Ammon's horn (tissue), 1 donor: ENCODE results near the gene PEAK3.
A peak's percentile ranks its signal among the peaks of the same experiment; 100 is the strongest.

Experiments used
- DNase-seq: peaks from one replicate; pipeline ENCODE4 v3.0.0-alpha.2; 2016; ENCODE audit warnings: low spot score

Gene PEAK3, protein sequence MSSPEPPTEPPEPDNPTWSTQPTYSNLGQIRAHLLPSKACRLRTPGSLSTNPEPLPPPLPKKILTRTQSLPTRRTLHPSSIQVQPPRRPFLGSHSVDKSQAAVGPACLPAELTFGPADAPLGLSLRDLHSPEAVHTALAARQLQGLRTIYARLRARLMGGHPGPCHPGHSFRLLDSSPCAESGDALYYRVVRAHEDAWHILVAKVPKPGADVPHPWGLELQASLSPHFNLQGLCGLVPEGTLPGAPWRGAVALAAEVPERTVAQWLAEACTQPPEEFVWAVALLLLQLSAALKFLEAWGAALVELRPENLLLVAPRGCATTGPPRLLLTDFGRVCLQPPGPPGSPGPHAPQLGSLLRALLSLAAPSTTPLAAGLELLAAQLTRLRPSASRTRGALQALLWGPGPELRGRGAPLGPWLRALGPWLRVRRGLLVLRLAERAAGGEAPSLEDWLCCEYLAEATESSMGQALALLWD

DNA sequence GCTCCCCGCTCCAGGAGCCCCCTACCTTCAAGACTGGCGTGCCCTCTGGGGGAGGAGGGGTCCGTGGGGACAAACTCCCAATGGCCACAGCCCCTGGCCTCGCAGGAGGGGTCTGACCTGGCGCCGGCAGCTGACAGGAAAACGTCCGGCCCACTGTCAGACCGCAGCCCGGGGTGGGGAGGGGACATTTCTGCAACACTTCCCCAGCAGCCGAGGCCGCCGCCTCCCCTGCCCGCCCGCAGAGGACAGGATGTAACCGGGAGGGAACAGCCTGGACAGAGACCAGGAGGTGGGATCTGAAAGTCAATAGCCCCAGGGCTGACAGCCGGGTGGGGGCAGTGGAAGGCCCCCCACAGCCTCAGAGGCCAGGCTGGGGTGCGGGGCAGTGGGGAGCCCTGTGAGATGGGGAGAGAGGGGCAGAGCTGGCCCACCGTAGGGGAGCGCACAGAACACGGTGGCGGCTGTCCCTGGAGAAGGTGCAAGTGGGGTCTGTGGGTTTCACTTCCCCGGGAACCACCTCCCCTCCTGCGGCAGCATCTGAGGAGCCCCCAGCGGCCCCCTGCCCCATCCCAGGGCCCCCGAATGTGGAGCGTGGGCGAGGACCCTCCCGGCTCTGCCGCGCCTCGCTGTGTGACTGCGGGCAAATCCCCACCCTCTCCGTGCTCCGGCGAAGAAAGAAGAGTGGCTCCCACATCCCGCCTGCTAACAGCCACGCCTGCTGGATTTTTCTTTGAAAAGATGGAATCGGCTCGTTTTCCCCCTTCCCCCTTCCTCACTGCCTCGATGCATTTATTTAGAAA is at the start of gene PEAK3:
PEAK3 (minus strand) TSS at position 114 of the 800 bp plus-strand sequence. CDS start 1,244 bp downstream, outside the sequence.
- peak; percentile 75 for DNase-seq

DNA sequence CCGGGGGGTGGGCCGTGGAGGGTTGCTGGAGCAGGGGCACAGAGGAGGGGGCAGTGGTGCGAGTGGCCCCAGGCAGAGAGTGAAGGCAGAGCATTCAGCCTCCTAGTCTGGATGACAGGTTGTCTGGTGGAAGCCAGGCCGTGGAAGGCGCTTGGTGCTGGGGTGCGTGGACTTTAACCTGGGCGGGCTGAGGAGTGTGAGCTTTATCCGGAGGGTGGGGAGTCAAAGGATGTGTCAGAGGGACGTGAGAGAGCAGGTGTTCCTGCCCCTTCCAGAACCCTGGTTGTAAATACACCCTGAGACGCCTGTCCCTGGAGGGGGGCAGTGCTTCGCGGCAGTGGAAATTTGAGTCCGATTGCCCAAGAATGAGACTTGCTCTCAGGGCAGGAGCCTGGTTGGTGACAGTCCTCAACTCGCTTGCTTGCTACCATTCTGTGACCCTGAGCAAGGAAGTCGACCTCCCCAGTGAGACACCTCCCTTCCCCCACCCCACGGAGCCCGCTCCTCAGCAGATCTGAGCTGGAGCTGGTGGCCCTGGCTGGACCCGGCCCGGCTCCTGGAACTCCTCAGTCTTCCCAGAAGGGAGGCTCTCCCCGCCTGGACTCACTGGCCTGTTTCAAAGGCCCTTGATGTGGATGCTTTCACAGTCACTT is 48.8 kb upstream of the PEAK3 start:
- DNase-seq: no peak

DNA sequence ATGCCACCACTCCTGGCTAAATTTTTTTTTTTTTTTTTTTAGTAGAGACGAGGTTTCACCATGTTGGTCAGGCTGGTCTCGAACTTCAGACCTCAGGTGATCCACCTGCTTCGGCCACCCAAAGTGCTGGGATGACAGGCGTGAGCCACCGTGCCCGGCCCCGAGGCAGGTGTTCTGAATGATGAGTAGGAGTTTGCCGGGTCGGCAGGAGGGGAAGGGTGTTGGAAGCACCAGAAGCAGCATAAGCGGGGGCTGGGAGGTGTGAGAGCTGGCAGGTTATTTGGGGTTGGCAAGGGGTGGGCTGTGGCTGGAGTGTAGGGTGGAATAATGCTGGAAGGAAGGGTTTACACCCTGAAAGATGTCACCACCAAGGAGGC is 48.3 kb upstream of the PEAK3 start:
- DNase-seq: no peak

DNA sequence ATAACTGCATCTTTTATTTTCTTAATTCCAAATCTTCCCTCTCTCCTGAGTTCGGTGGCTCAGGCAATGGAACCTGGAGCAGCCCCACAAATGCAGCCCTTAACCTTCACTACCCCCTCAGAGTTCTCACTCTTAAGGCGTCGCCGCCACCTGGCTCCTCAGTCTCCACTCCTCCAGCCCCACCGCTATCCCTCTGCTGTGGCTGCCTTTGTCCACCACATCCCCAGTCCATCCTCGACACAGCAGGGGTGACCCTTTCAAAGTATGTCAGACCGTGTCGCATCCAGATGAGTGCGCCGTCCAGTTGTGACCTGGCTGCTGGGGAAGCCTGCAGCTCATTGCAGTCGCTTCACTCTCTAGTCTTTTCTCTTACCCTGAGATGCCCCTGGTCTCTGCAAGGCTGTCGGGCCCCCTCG is 47.5 kb upstream of the PEAK3 start:
- DNase-seq: no peak

DNA sequence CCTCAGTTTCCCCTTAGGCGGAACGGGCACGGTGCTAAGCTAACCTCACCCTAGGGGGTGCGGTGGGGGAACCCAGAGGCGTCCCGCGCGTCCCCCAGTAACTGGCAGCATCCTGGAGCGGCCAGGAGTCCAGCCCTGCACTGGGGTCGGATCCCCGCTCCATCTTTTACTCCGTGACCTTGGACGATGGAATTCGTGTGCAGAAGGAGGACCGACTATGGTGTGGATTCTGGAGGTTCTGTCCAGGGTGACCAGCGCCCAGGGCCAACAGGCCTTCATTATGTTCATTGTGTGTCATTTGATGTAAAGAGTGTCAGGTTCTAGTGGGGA is 47.1 kb upstream of the PEAK3 start:
- no peak for DNase-seq

DNA sequence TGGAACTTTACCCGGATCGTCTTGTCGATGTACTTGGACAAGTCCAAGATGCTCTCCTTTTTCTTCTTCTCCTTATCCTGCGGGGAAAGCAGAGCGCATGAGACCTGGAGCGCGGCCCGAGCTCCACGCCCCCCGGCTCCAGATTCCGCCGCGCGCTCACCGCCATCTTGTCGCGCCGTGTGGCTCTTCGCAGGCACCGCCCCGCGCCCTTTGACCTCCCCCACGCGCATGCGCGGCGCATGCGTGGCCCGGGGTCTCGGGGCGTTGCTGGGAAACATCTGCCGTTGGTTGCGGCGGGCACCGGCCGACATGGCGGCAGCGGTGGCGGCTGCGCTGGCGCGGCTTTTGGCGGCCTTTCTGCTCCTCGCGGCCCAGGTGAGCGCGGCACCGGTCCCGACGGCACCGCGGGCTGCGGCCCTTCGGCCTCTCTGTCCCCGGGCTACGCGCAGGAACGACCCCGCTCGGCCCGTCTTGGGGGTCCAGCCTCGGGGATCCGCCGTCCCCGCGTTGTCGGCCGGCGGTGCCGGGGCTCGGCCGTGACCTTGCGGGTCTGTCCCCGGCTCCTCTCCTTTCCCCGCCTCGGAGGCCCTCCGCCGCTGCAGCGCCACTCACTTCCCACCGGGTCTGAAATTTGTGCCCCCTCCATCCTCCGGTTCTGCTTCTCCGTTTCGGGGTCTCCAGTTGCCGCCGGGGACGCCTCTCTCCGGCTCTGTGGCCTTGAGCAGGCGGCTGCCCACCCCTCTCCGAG is 46.6 kb upstream of the PEAK3 start, which contains the start of the genes LSM7 and SPPL2B:
LSM7 (minus strand) TSS at position 186 of the 748 bp plus-strand sequence; CDS start at position 166, 20 bp downstream.
SPPL2B (plus strand) TSS at position 284 of the 748 bp plus-strand sequence; CDS start at position 310, 26 bp downstream.
- peak; percentile 89 for DNase-seq

DNA sequence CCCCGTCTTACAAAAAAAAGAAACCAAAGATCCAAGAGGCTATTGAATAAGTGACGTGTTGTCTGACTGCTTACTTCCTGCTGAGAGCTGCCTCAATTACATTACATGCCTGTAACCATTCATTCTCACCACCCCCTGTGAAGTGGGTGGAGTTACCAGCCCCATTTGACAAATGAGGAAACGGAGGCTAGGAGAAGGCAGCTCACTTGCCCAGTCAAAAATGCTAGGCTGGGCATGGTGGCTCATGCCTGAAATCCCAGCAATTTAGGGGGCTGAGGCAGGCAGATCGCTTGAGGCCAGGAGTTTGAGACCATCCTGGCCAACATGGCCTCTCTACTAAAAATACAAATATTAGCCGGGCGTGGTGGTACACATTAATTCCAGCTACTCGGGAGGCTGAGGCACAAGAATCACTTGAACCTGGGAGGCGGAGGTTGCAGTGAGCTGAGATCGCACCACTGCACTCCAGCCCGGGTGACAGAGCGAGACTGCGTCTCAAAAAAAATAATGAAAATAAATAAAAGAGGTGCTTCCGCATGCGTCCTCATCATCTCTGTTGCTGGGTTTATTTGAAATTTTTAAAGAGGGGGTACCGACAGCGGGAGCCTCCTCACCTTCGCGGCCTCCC is 45.9 kb upstream of the PEAK3 start:
- peak; percentile 80 for DNase-seq

DNA sequence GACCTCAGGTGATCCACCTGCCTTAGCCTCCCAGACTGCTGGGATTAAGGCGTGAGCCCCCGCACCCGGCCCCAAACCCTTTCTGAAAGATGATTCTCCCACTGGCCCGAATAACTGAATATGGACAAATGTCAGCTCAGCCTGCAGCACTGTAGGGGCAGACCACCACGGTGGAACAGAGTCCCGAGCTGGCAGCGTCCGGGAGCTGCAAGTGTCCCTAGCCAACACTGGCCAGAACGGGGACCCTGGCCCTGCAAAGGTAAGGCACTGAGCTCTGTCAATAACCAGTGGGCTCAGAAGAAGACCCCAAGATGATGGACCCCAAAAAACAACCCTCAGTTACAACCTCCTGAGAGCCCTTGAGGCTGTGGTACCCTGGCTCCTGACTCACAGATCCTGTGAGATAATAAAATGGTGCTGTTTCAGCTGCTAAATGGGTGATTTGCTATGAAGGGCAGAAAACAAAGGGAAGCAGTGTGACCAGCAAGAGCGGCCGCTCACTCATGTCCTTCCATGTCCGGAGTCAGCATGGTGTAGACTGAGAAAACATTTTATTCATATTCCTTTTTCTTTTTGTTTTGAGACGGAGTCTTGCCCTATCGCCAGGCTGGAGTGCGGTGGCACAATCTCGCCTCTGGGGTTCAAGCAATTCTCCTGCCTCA is 44.9 kb upstream of the PEAK3 start:
- no peak for DNase-seq

DNA sequence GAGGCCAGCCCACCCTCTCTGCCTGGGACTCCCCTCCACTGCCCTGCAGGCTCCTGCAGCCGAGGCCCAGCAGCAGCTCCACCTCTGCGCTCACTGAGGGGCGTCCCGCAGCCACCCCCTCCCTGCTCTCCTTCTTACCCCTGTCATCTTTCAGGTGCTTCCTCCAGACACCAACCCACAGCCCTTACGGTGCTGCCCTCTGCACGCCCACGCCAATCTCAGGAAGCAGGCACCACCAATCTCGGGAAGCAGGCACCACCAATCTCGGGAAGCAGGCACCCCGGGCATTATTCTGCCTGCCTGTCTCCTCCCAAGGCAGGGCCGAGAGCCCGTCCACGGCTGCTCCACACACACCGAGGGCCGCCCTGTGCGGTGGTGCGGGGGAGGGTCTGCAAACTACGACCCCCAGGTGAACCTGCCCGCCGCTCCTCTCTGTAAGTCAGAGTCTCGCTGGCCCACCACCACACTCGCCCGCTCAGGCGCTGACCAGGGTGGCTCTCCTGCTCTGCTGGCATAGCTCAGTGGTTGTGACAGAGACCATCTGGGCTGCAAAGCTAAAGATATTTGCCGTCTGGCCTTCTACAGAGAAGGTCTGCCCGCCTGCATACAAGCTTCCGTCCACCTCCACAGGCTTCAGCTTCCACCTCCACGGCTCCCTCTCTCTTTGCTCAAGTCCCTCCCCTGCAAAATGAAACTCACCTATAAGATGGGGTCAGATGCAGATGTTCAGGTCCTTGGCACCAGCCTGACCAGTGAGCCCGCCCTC is 43.5 kb upstream of the PEAK3 start:
- DNase-seq: no peak

DNA sequence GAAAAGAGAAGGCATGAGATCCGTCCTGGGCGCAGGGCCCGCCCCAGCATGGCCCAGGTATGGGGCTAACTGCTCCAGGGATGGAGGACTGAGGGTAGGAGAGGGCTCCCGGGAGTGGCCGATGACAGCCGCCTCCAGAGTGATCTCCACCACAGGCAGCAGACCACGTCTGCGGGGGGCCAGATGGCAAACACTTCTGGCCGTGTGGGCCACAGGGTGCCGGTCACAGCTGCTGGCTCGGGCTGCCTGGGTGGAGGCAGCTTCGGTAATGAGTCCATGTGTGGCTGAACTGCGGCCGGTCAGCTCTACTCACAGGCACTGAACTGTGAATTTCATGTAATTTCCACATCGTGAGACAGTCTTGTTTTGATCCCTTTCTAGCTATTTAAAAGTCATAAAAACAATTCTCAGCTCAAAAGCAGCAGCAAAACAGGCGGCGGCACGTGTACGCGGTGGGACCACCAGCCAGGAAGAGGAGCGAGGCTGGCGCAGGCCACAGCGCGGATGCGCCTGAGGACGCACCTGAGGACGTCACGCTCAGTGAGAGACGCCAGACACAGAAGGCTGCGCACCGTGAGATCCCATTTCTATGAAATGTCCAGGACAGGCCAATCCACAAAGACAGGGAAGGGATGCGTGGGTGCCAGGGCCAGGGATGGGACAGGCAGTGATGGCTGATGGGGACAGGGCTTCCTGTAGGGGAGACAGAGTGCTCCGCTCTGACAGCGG is 42.4 kb upstream of the PEAK3 start:
- DNase-seq: no peak

DNA sequence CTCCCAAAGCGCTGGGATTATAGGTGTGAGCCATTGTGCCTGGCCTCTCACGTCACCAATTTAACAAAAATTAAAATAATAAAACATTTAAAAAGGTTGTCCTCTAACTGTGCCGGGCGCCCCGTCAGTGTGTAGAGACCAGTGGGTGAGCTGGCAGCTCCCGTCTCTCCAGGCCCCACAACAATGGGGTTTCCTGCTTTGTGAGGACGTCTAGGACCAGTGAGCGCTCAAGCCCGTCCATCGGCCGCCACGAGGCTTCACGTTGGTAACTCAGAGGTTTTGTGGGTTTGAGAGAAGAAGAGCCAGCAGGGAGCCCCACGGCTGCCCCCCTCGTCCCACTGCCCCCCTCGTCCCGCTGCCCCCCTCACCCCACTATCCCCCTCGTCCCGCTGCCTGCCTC is 41.7 kb upstream of the PEAK3 start:
- no peak for DNase-seq

DNA sequence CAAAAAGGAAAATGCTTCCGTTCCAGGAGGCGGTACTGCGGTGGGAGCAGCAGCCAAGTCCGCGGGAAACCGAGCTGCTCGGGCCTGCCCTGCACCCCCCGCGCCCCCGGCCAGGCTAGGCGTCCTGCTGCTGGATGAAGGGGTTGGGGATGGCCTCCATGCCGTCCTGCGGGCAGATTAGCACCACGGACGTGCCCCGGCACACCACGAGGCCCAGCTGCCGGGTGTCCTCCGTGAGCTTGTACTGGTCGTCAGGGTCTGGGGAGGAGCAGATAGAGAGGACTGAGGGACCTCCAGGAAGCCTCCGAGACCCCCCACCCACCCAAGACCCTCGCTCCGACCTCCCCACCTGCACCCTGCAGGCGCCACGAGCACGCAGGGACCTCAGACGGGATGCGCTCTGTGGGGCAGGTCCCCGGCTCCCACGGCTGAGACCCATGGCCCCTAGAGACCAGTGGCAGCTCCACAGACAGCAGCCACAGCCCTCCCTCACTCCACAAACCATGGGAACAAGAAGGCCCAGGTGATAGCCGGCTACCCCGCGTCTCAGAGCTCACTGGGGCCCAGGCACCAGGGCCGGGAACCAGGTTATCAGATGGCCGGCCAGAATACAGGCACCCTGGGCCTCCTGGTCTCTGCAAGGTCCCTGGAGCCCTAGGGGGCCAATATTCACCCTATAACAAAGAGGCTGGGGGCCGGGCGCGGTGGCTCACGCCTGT is 39.7 kb upstream of the PEAK3 start:
- DNase-seq: no peak

DNA sequence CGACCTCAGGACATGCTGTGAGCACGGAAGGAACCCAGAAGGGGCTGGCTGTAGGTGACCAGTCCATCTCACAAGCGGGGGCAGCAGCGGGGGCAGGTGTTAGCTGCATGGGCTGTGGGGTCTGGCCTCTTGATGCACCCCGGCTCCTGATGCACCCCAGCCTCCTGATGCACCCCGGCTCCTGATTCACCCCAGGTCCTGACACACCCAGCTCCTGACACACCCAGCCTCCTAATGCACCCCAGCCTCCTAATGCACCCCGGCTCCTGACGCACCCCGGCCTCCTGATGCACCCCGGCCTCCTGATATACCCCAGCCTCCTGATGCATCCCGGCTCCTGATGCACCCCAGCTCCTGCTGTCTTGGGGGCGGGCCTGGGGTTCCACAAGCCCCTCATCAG is 39.0 kb upstream of the PEAK3 start:
- DNase-seq: no peak

DNA sequence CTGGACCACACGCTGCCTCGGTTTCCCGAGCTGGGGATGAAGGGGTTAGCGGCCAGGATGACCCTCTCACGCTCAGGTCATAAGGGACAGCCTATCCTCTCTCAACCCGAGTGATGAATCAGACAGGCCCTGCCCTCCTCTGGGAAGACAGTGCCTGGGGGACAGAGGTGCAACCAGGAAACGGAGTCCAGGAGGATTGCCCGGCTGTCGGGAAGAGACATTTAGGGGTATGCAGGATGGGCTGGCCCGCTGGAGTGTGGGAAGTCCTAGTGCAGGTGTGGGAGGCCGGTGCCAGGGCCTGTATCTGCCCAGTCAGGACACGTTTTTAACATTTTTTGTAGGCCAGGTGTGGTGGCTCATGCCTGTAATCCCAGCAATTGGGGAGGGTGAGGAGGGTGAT is 38.1 kb upstream of the PEAK3 start:
- no peak for DNase-seq

DNA sequence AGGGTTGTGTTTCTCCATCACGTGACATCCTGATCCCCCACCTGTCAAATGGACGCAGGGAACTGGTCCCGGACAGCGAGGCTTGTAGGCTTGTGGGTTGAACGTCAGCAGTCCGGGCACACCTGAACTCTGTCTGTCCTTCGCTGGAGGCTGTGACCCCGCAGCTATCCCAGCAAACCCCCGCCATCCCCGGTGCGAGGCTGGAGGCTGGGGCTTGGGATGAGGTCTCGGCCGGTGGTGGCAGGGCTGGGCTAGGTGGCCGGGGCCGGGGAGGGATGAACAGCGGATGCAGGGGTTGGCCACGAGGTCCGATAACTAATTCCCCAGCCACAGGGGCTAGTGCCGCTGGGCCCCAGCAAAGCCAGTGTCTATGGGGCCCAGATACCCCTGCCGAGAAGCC is 37.6 kb upstream of the PEAK3 start:
- DNase-seq: no peak

DNA sequence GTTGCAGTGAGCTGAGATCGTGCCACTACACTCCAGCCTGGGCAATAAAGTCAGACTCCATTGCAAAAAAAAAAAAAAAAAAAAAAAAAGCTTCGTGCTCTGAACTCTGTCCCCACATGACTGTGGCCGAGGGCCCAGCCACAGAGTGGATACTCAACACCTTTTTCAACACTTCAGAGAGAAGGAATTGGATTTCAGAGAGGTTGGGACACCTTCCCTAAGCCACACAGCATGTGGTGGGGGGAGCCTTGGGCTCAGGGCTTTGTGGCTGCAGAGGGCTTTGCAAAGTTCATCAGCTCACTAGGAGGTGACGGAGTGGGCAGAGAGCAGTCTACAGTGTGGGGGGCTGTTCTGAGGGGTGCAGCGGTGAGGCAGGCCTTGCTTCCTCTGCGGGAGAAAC is 36.9 kb upstream of the PEAK3 start:
- DNase-seq: no peak

DNA sequence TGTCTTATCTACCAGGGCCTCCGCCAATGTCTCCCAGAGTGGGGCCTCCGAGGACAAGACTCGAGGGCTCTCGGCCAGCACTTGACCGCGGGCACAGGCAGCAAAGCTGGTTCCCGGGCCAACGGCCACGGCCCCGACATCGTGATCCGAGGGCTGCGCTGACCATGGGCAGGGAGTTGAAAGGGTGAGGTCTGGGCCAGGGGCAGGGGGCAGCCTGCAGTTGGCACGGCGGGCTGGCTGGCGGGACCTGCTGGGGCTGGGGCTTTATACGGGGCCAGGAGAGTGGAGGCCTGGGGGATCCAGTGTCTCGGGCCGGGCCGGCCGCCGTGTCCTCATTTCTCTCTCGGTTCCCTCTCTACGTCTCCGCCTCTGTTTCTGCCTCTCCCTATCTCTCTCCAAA is 35.8 kb upstream of the PEAK3 start:
- DNase-seq: no peak

DNA sequence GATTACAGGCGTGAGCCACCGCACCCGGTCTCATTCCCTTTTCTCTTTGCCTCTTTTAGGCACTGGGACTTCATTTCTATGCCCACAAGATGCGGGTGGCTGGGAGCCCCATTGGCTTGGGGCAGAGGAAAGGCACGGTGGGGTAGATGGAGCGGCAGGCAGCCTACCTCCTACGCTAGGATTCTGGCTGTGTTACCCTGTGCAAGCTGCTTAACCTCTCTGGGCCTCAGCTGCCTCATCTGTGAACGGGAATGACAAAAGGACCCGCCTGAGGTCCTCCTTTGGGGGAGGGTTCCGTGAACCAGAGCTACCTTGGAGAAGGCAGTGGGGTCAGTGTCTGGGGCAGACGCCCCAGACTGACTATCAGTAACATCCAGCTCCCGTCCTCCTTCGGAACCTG is 35.3 kb upstream of the PEAK3 start:
- no peak for DNase-seq
